ENCODE results near the gene SLC30A2. TPM values are rescaled to one million over a fixed set of nuclear protein-coding genes. Genes with fewer than 3 reads are reported as not detected.
A peak's percentile ranks its signal among the peaks of the same experiment; 100 is the strongest.

The SLC30A2 gene
- total RNA-seq, 1 experiment from 2014 or later: not detected

DNA sequence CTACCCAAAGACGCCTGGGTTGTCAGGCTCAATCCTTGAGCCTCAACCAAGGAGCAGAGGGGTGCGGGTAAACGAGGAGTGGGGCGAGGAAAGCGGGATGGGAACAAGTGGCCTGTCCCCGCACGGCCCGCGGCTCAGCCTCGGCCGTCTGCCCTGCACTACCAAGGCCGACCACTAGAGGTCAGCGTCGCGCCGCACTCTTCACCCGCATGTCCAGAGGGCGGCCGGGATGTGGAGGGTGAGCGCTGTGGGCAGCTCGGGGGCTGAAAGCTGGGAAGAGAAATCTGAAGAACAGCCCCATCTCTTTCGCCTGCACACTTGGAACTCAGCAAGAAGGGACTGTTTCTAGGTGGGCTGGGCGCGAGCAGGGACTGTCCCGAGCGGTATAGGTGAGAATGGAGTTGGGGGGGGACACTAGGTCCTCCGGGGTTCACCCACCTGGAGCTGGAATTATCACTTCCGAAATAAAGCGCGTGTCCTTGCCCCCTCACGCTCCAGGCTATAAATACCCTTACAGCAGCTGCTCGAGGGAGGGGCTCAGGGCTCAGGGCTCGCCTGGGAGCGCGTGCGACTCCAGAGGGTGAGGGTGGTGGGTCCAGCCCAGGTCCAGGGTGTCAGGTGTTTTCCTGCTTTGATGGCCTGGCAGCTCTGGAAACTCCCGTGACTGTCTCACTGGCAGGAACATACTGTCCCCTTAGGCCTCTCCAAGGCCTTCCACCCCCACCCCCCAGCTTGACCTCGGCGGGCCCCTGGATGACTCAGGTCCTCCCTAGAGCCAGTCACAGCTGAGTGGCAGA lies 9.8 kb downstream of the SLC30A2 start:
- Histone ChIP-seq H4K20me1 (ENCODE audit: insufficient read depth) (no peaks in the 10 kb centered on the region), H3K4me3 (replicated peaks in 1 of 2; ENCODE audit: low read depth in 1 of 2, low read length in 2 of 2) (peak overlapping the region; percentile 91 to 98), H3K27me3 (ENCODE audit: insufficient read depth, low read length) (no peaks in the 10 kb centered on the region), H3K27ac (ENCODE audit: low read depth, low read length) (peak overlapping the region; percentile 73; the same call in 1 of the 2 replicates), H3K79me2 (ENCODE audit: insufficient read depth, low read length) (no peaks in the 10 kb centered on the region), H3K36me3 (ENCODE audit: control insufficient read depth in 1 of 2, insufficient read depth in 2 of 2, low read length in 2 of 2) (no peaks in the 10 kb centered on the region), H2AFZ (ENCODE audit: low read depth, low read length, poor library complexity, severe bottlenecking) (peak overlapping the region; percentile 95), H3K9me2 (ENCODE audit: insufficient read depth) (no peaks in the 10 kb centered on the region), H3K9me3 (ENCODE audit: control insufficient read depth in 1 of 2, insufficient read depth in 1 of 2, low read depth in 1 of 2, low read length in 2 of 2) (no peaks in the 10 kb centered on the region), H3K9ac (ENCODE audit: low read length) (peak overlapping the region; percentile 86), H3K4me2 (ENCODE audit: low read length) (peak overlapping the region; percentile 100), H3K4me1 (ENCODE audit: control insufficient read depth in 1 of 2, insufficient read depth in 2 of 2, low read length in 2 of 2) (peaks cover 11 to 27% of the 10 kb centered on the region in 2 experiments)
- ChIA-PET POLR2A (interaction anchor here (0.6 to 1.5 kb wide), 3 partner anchors 102 to 297 kb away, joined by 3 to 5 read pairs (median 3); no protein-coding TSS in a partner anchor), CTCF (interaction anchor here (0.6 to 3.8 kb wide), 20 partner anchors 9 to 381 kb away, joined by 3 to 60 read pairs (median 4); partner anchors contain the start of genes CEP85, PDIK1L, SLC30A2 and ZNF593), RAD21 (ENCODE audit: low non-redundant PET in 1 of 2, low total read pairs in 2 of 2, uncharacterized antibody in 2 of 2, unreplicated experiment in 2 of 2) (interaction anchor here (0.6 to 2.1 kb wide), 4 partner anchors 65 to 355 kb away, joined by 3 to 12 read pairs (median 4); no protein-coding TSS in a partner anchor)
- no peak for TF ChIP-seq EZH2phosphoT487 (IDR thresholded peaks at IDR 0.05; ENCODE audit: borderline replicate concordance)
- TF ChIP-seq JUND (IDR thresholded peaks at IDR 0.05): no peak
- TF ChIP-seq CEBPB (IDR thresholded peaks at IDR 0.05; ENCODE audit: low read depth): no peak
- TF ChIP-seq, protein P1, sequence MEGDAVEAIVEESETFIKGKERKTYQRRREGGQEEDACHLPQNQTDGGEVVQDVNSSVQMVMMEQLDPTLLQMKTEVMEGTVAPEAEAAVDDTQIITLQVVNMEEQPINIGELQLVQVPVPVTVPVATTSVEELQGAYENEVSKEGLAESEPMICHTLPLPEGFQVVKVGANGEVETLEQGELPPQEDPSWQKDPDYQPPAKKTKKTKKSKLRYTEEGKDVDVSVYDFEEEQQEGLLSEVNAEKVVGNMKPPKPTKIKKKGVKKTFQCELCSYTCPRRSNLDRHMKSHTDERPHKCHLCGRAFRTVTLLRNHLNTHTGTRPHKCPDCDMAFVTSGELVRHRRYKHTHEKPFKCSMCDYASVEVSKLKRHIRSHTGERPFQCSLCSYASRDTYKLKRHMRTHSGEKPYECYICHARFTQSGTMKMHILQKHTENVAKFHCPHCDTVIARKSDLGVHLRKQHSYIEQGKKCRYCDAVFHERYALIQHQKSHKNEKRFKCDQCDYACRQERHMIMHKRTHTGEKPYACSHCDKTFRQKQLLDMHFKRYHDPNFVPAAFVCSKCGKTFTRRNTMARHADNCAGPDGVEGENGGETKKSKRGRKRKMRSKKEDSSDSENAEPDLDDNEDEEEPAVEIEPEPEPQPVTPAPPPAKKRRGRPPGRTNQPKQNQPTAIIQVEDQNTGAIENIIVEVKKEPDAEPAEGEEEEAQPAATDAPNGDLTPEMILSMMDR (IDR thresholded peaks at IDR 0.05 in 2 of 3, conservative IDR thresholded peaks at IDR 0.05 in 1 of 3; ENCODE audit: borderline replicate concordance in 1 of 3, insufficient read depth in 1 of 3, low read depth in 2 of 3, low read length in 2 of 3): peak; percentile 86 to 98 (median 96)
- TF ChIP-seq EZH2 (IDR thresholded peaks at IDR 0.05): no peak
- no peak for TF ChIP-seq SRF (IDR thresholded peaks at IDR 0.05; ENCODE audit: low read depth)
- TF ChIP-seq, protein P2, sequence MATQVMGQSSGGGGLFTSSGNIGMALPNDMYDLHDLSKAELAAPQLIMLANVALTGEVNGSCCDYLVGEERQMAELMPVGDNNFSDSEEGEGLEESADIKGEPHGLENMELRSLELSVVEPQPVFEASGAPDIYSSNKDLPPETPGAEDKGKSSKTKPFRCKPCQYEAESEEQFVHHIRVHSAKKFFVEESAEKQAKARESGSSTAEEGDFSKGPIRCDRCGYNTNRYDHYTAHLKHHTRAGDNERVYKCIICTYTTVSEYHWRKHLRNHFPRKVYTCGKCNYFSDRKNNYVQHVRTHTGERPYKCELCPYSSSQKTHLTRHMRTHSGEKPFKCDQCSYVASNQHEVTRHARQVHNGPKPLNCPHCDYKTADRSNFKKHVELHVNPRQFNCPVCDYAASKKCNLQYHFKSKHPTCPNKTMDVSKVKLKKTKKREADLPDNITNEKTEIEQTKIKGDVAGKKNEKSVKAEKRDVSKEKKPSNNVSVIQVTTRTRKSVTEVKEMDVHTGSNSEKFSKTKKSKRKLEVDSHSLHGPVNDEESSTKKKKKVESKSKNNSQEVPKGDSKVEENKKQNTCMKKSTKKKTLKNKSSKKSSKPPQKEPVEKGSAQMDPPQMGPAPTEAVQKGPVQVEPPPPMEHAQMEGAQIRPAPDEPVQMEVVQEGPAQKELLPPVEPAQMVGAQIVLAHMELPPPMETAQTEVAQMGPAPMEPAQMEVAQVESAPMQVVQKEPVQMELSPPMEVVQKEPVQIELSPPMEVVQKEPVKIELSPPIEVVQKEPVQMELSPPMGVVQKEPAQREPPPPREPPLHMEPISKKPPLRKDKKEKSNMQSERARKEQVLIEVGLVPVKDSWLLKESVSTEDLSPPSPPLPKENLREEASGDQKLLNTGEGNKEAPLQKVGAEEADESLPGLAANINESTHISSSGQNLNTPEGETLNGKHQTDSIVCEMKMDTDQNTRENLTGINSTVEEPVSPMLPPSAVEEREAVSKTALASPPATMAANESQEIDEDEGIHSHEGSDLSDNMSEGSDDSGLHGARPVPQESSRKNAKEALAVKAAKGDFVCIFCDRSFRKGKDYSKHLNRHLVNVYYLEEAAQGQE (IDR thresholded peaks at IDR 0.05; ENCODE audit: low read depth): no peak
- TF ChIP-seq, protein P3, sequence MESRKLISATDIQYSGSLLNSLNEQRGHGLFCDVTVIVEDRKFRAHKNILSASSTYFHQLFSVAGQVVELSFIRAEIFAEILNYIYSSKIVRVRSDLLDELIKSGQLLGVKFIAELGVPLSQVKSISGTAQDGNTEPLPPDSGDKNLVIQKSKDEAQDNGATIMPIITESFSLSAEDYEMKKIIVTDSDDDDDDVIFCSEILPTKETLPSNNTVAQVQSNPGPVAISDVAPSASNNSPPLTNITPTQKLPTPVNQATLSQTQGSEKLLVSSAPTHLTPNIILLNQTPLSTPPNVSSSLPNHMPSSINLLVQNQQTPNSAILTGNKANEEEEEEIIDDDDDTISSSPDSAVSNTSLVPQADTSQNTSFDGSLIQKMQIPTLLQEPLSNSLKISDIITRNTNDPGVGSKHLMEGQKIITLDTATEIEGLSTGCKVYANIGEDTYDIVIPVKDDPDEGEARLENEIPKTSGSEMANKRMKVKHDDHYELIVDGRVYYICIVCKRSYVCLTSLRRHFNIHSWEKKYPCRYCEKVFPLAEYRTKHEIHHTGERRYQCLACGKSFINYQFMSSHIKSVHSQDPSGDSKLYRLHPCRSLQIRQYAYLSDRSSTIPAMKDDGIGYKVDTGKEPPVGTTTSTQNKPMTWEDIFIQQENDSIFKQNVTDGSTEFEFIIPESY (IDR thresholded peaks at IDR 0.05; ENCODE audit: extremely low read depth, insufficient replicate concordance, low read length): no peak
- no peak for TF ChIP-seq EGR1 (IDR thresholded peaks at IDR 0.05; ENCODE audit: low read depth)
- TF ChIP-seq, protein P4, sequence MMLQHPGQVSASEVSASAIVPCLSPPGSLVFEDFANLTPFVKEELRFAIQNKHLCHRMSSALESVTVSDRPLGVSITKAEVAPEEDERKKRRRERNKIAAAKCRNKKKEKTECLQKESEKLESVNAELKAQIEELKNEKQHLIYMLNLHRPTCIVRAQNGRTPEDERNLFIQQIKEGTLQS (IDR thresholded peaks at IDR 0.05): no peak
- TF ChIP-seq SIN3A (IDR thresholded peaks at IDR 0.05; ENCODE audit: low read depth): no peak
- no peak for TF ChIP-seq SP1 (IDR thresholded peaks at IDR 0.05; ENCODE audit: low read depth)
- TF ChIP-seq POLR2AphosphoS5 (IDR thresholded peaks at IDR 0.05; ENCODE audit: low read depth, low read length): no peak
- TF ChIP-seq RAD21 (IDR thresholded peaks at IDR 0.05; ENCODE audit: low read depth): peak; percentile 95
- no peak for TF ChIP-seq ZFX (IDR thresholded peaks at IDR 0.05)
- no peak for TF ChIP-seq TCF7L2 (IDR thresholded peaks at IDR 0.05; ENCODE audit: borderline replicate concordance, extremely low read depth, insufficient read depth, insufficient read length)
- TF ChIP-seq YY1 (IDR thresholded peaks at IDR 0.05; ENCODE audit: extremely low read depth, insufficient replicate concordance, low read depth, low read length): peak; percentile 13
- TF ChIP-seq POLR2A (IDR thresholded peaks at IDR 0.05; ENCODE audit: borderline replicate concordance, extremely low read depth, insufficient read depth, insufficient read length): no peak
- no TSS peak for BruUV-seq (replicated peaks)
- intact Hi-C loops (cut with micrococcal nuclease): loop anchor here (1.0 to 5.0 kb wide), 6 partner anchors 75 to 356 kb away; partner anchors contain the start of genes C1orf232, PDIK1L and ZNF593
- ATAC-seq (peak; percentile 85), DNase-seq (ENCODE audit: low read depth, low spot score) (peak; percentile 26)
